Measurements from ENCODE around the gene NCOA6.

GRCh38 chr20:34849778-34850177, 24.3 kb upstream of the NCOA6 start:
- TF ChIP-seq GATA2 (IDR thresholded peaks at IDR 0.05; ENCODE audit: low read depth, low read length) (no peak), GATA3 (IDR thresholded peaks at IDR 0.05; ENCODE audit: low read depth, low read length) (no peak)
